GM12878 (cell line): Measurements from ENCODE around the gene IMMP2L. TPM values are rescaled to one million over a fixed set of nuclear protein-coding genes. Genes with fewer than 3 reads are reported as not detected.
A peak's percentile ranks its signal among the peaks of the same experiment; 100 is the strongest.

Experiments used
- ATAC-seq: fragments of 200-7000 bp; cut with Tn5 transposase; 3 replicates; pipeline ENCODE4 v1.9.1; 2020; ENCODE audit warnings: mild to moderate bottlenecking, moderate library complexity
- BruUV-seq: library from RNA; stranded (reverse); fragments of 400-500 nt; replicated peaks from 2 replicates; lab custom pipeline; 2021; lab: Mats Ljungman, UMichigan
- CTCF ChIA-PET: fragments of 300-600 bp; sonication (Branson Sonifier 250); formaldehyde crosslinking; extraction: SDS; loops from one replicate; lab custom pipeline; 2021; ENCODE audit warnings: inconsistent platforms; lab: Yijun Ruan, JAX
- POLR2A ChIA-PET: fragments of 350-600 bp; formaldehyde crosslinking; extraction: SDS; loops from one replicate; lab custom pipeline; 2021; ENCODE audit warnings: inconsistent platforms; lab: Charles Lee
- RAD21 ChIA-PET: fragments of 300-600 bp; sonication (Branson Sonifier 250); formaldehyde crosslinking; loops from one replicate; lab custom pipeline; 2023; ENCODE audit warnings: antibody characterized with exemption; ENCODE audit not compliant: unreplicated experiment; lab: Charles Lee
- SMC1A ChIA-PET: fragments of 300-600 bp; sonication (Branson Sonifier 250); formaldehyde crosslinking; loops from one replicate; lab custom pipeline; 2023; ENCODE audit not compliant: unreplicated experiment, uncharacterized antibody; lab: Charles Lee
- DNase-seq: peaks from one replicate; pipeline ENCODE4 v3.0.0-alpha.2; 2011; ENCODE audit warnings: low read depth, low spot score
- FAIRE-seq: peaks from 3 replicates; lab custom pipeline; 2011; peaks lifted over from hg19 to GRCh38; lab: Jason Lieb, UNC
- H2AFZ ChIP-seq: 2 replicates; pipeline ENCODE4 v1.6.0; 2011; ENCODE audit warnings: low read depth, low read length, control low read depth; ENCODE audit not compliant: control insufficient read depth
- H3K27ac ChIP-seq: 2 replicates; pipeline ENCODE4 v1.5.1; 2011; ENCODE audit warnings: control low read depth; ENCODE audit not compliant: control insufficient read depth, insufficient read depth
- H3K27me3 ChIP-seq, 2 experiments: replicated peaks in 1 of 2; 2 replicates each; pipeline versions ENCODE4 v1.6.0 to v1.6.1; 2011; ENCODE audit warnings: low read length in 1 of 2; ENCODE audit not compliant: control insufficient read depth in 2 of 2, insufficient read depth in 2 of 2
- H3K36me3 ChIP-seq, 2 experiments: 2 replicates each; pipeline ENCODE4 v1.5.1; 2011; ENCODE audit warnings: low read length in 1 of 2; ENCODE audit not compliant: control insufficient read depth in 2 of 2, insufficient read depth in 2 of 2
- H3K4me1 ChIP-seq: 2 replicates; pipeline ENCODE4 v1.6.1; 2011; ENCODE audit warnings: mild to moderate bottlenecking, low read length, moderate library complexity, mixed read lengths; ENCODE audit not compliant: control insufficient read depth, insufficient read depth
- H3K4me2 ChIP-seq: 2 replicates; pipeline ENCODE4 v1.6.0; 2011; ENCODE audit warnings: control low read depth; ENCODE audit not compliant: control insufficient read depth, insufficient read depth
- H3K4me3 ChIP-seq: fragments of 200-600 bp; sonication (generic); 2 replicates; pipeline ENCODE4 v1.5.1; 2016
- H3K79me2 ChIP-seq: 2 replicates; pipeline ENCODE4 v1.6.0; 2011; ENCODE audit warnings: low read length; ENCODE audit not compliant: control insufficient read depth, insufficient read depth
- H3K9ac ChIP-seq: 2 replicates; pipeline ENCODE4 v1.8.0; 2011; ENCODE audit warnings: low read length, control low read depth, mixed read lengths; ENCODE audit not compliant: control insufficient read depth, insufficient read depth
- H3K9me3 ChIP-seq: replicated peaks from 3 replicates; pipeline ENCODE4 v1.5.1; 2011; ENCODE audit warnings: mild to moderate bottlenecking, low read length; ENCODE audit not compliant: control insufficient read depth, insufficient read depth
- H4K20me1 ChIP-seq: 2 replicates; pipeline ENCODE4 v1.6.0; 2011; ENCODE audit not compliant: control insufficient read depth, insufficient read depth
- BACH1 ChIP-seq: fragments of 450-650 bp; IDR thresholded peaks from 2 replicates; pipeline ENCODE4 v1.6.1; 2017; ENCODE audit warnings: mild to moderate bottlenecking, borderline replicate concordance
- CHD2 ChIP-seq: IDR thresholded peaks from 2 replicates; pipeline ENCODE4 v1.6.1; 2011; ENCODE audit warnings: low read depth, low read length, improper control_type of control experiment, borderline replicate concordance
- CHD4 ChIP-seq: fragments of 200-600 bp; sonication (generic); IDR thresholded peaks from 2 replicates; pipeline ENCODE4 v1.6.1; 2016; ENCODE audit warnings: mild to moderate bottlenecking
- JUNB ChIP-seq: IDR thresholded peaks from 2 replicates; pipeline ENCODE4 v1.6.1; 2016; ENCODE audit warnings: antibody characterized with exemption, mild to moderate bottlenecking
- MEF2A ChIP-seq: IDR thresholded peaks from 2 replicates; pipeline ENCODE4 v1.6.1; 2011; ENCODE audit warnings: low read depth, mild to moderate bottlenecking, low read length, moderate library complexity; ENCODE audit not compliant: insufficient read depth
- RELA ChIP-seq: fragments of 450-650 bp; IDR thresholded peaks from 2 replicates; pipeline ENCODE4 v1.8.0; 2014; ENCODE audit warnings: borderline replicate concordance; ENCODE audit not compliant: partially characterized antibody
- SIN3A ChIP-seq: IDR thresholded peaks from 2 replicates; pipeline ENCODE4 v1.6.1; 2012; ENCODE audit warnings: low read depth, low read length, improper control_type of control experiment
- SIX5 ChIP-seq: IDR thresholded peaks from 2 replicates; pipeline ENCODE4 v1.6.1; 2011; ENCODE audit warnings: mild to moderate bottlenecking, low read depth, low read length, moderate library complexity; ENCODE audit not compliant: severe bottlenecking
- SMARCA5 ChIP-seq: fragments of 450-650 bp; IDR thresholded peaks from 2 replicates; pipeline ENCODE4 v1.6.1; 2017; ENCODE audit warnings: mild to moderate bottlenecking
- SMC3 ChIP-seq: IDR thresholded peaks from 2 replicates; pipeline ENCODE4 v1.6.1; 2011; ENCODE audit warnings: low read length, improper control_type of control experiment, borderline replicate concordance
- SRF ChIP-seq, 2 experiments: IDR thresholded peaks; 2 replicates each; pipeline ENCODE4 v1.6.1; 2011; ENCODE audit warnings: low read depth in 2 of 2, low read length in 2 of 2, mild to moderate bottlenecking in 1 of 2, moderate library complexity in 1 of 2
- STAT1 ChIP-seq: fragments of 450-650 bp; conservative IDR thresholded peaks from 2 replicates; pipeline ENCODE4 v1.6.1; 2014; ENCODE audit warnings: antibody characterized with exemption, mild to moderate bottlenecking
- TAF1 ChIP-seq: IDR thresholded peaks from 2 replicates; pipeline ENCODE4 v1.6.1; 2011; ENCODE audit warnings: mild to moderate bottlenecking, low read depth, low read length, borderline replicate concordance
- ZNF384 ChIP-seq: IDR thresholded peaks from 2 replicates; pipeline ENCODE4 v1.6.1; 2012; ENCODE audit warnings: low read depth, mild to moderate bottlenecking, low read length, improper control_type of control experiment, borderline replicate concordance
- ZZZ3 ChIP-seq: IDR thresholded peaks from 2 replicates; pipeline ENCODE4 v1.6.1; 2011; ENCODE audit warnings: low read depth; ENCODE audit not compliant: control insufficient read depth, insufficient read length
- WGBS: methylation state at CpG from one replicate; pipeline ENCODE4 v1.1.6; 2016; ENCODE audit warnings: low lambda C conversion rate; ENCODE audit not compliant: insufficient replicate concordance, insufficient coverage; ENCODE audit errors: missing lambda C conversion rate; 5-methylcytosine and 5-hydroxymethylcytosine counted together
- in situ Hi-C: fragments of 300-500 bp; cut with MboI; formaldehyde crosslinking; loops from 9 replicates; pipeline ENCODE4 v1.14.3; 2018; ENCODE audit warnings: mixed read lengths
- intact Hi-C: fragments of 100-400 bp; cut with micrococcal nuclease; formaldehyde crosslinking; loops from one replicate; pipeline ENCODE4 v1.14.2; 2022; ENCODE audit not compliant: unreplicated experiment
- polyA plus RNA-seq, 11 experiments: library from polyadenylated mRNA; depleted of rRNA in 4 of 11; unstranded in 6 of 11; stranded (reverse) in 5 of 11; fragments of >200 nt; fragmentation: Nextera tagmentation in 4 of 11; fragmentation: Illumina TruSeq in 1 of 11; extraction: Ambion mirVana in 4 of 11; extraction: Trizol in 1 of 11; gene quantifications; 1 replicate in 1 of 11; 2 replicates in 10 of 11; pipeline versions ENCODE4 v1.2.1 to v1.2.3, GENCODE V29; 2011 to 2016; ENCODE audit warnings: inconsistent platforms in 2 of 11, missing spikeins in 2 of 11, low read depth in 1 of 11
- total RNA-seq, 4 experiments: library from RNA; depleted of rRNA in 3 of 4; stranded (reverse); fragments of >200 nt in 3 of 4; fragmentation: Illumina TruSeq in 1 of 4; extraction: Trizol in 1 of 4; gene quantifications; 2 replicates each; pipeline versions ENCODE4 v1.2.1 to v1.2.3, GENCODE V29; 2013 to 2021
- TF ChIP-seq, protein P1 (sequence below): fragments of 450-650 bp; IDR thresholded peaks from 2 replicates; pipeline ENCODE4 v1.6.1; 2016; ENCODE audit warnings: mild to moderate bottlenecking
- TF ChIP-seq, protein P2 (sequence below): fragments of 450-650 bp; formaldehyde crosslinking; IDR thresholded peaks from 2 replicates; pipeline ENCODE4 v1.5.0; 2022; ENCODE audit warnings: mild to moderate bottlenecking, missing genetic modification characterization

IMMP2L gene
- total and polyA plus RNA-seq, 10 of the 15 experiments (the other 5 are each of a cell fraction or from before 2014, with no cell fraction given): 12.6 to 46.3 (median 19.6) TPM

DNA sequence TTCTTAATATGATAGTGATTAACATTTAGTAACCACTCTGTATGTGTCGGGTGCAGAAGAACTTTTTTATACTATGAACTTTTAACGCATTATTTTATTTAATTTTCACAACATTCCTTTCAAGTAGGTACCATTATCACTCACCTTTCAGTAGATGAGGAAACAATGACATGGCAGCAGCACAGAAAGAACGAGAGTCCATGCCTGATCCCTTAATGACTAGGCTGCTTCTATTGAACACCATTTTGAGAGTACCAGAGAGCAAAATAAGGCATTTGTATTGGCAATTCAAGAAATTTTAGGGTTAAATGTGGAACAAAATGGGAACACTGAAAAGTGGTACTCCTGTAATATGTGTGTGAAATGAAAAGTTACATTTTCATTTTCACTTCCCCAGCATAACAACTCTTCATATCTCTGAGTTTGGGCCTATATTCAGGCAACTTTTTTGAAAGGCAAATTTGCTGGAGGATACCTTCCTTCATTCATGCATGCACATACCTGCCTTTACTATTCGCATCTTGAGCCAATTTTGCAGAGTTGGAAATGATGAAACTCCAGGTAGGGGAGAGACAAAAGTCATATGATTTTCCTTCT is 458.5 kb downstream of the IMMP2L start (continued):
- TF ChIP-seq, protein P1, sequence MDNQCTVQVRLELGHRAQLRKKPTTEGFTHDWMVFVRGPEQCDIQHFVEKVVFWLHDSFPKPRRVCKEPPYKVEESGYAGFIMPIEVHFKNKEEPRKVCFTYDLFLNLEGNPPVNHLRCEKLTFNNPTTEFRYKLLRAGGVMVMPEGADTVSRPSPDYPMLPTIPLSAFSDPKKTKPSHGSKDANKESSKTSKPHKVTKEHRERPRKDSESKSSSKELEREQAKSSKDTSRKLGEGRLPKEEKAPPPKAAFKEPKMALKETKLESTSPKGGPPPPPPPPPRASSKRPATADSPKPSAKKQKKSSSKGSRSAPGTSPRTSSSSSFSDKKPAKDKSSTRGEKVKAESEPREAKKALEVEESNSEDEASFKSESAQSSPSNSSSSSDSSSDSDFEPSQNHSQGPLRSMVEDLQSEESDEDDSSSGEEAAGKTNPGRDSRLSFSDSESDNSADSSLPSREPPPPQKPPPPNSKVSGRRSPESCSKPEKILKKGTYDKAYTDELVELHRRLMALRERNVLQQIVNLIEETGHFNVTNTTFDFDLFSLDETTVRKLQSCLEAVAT: peak; percentile 33; the same call in 1 of the 2 replicates
- no peak for TF ChIP-seq ZNF384
- TF ChIP-seq, protein P2, sequence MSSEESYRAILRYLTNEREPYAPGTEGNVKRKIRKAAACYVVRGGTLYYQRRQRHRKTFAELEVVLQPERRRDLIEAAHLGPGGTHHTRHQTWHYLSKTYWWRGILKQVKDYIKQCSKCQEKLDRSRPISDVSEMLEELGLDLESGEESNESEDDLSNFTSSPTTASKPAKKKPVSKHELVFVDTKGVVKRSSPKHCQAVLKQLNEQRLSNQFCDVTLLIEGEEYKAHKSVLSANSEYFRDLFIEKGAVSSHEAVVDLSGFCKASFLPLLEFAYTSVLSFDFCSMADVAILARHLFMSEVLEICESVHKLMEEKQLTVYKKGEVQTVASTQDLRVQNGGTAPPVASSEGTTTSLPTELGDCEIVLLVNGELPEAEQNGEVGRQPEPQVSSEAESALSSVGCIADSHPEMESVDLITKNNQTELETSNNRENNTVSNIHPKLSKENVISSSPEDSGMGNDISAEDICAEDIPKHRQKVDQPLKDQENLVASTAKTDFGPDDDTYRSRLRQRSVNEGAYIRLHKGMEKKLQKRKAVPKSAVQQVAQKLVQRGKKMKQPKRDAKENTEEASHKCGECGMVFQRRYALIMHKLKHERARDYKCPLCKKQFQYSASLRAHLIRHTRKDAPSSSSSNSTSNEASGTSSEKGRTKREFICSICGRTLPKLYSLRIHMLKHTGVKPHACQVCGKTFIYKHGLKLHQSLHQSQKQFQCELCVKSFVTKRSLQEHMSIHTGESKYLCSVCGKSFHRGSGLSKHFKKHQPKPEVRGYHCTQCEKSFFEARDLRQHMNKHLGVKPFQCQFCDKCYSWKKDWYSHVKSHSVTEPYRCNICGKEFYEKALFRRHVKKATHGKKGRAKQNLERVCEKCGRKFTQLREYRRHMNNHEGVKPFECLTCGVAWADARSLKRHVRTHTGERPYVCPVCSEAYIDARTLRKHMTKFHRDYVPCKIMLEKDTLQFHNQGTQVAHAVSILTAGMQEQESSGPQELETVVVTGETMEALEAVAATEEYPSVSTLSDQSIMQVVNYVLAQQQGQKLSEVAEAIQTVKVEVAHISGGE: no peak

DNA sequence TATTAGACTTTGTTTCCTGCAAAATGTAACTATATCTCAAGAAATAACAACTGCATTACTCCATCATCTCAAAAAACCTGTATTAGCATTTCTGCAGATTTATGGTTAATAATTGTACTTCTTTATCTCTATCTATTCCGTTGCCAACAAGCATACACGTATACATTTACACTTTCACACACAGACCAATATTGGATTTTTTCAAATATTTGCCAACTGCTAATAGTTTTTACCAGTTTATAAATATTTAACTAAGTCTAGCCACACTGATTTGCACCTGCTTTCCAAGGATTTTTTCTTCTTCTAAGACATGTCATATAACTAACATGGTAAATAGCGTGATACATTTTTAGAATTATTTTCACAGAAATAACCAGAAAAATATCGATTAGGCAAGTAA is 459.2 kb downstream of the IMMP2L start:
- no peak overlapping the region for H3K4me3 ChIP-seq
- TF ChIP-seq RELA: no peak
- TF ChIP-seq SMARCA5: no peak
- no peak for TF ChIP-seq CHD4
- TF ChIP-seq SIN3A: no peak
- TF ChIP-seq SMC3: no peak
- no peak for TF ChIP-seq SIX5
- no peak for TF ChIP-seq JUNB
- no peak for TF ChIP-seq CHD2
- no peak for TF ChIP-seq STAT1
- TF ChIP-seq TAF1: no peak
- no peak for TF ChIP-seq ZZZ3
- no peak for TF ChIP-seq MEF2A
- no peak for TF ChIP-seq SRF (IDR thresholded peaks at IDR 0.05; ENCODE audit: low read depth in 2 of 2, low read length in 2 of 2)
- no peak for TF ChIP-seq BACH1
- TF ChIP-seq, all 136 proteins: peak for 0
- no peak overlapping the region; the same call in 1 of the 2 replicates for H2AFZ ChIP-seq
- no peak overlapping the region for H3K27ac ChIP-seq
- FAIRE-seq (no peak), DNase-seq (no peak), ATAC-seq (no peak)
- ChIA-PET SMC1A (interaction anchor here (1.2 kb wide), 2 partner anchors 10 to 20 kb away, joined by 3 to 8 read pairs; no protein-coding TSS in a partner anchor), POLR2A (no interaction called here), RAD21 (no interaction called here), CTCF (no interaction called here)
- no peaks in the 10 kb centered on the region for H3K79me2 ChIP-seq
- H4K20me1 ChIP-seq: no peaks in the 10 kb centered on the region
- H3K9me3 ChIP-seq: no peaks in the 10 kb centered on the region; the same call in 1 of the 3 replicates
- intact Hi-C loops: loop anchor here (10.0 kb wide), 1 partner anchor 658 kb away; no protein-coding TSS in a partner anchor
- no peak overlapping the region for H3K9ac ChIP-seq
- no TSS peak for BruUV-seq
- no peaks in the 10 kb centered on the region for H3K27me3 ChIP-seq
- 99% methylated on average over 4 of the region's 4 CpGs for WGBS
- in situ Hi-C loops: no loop called here
- no peak overlapping the region for H3K4me2 ChIP-seq
- H3K4me1 ChIP-seq: peaks cover 11% of the 10 kb centered on the region
- no peaks in the 10 kb centered on the region for H3K36me3 ChIP-seq
